GM19438 (cell line): ENCODE measurements around the gene ZBTB46.

Experiments used
- ATAC-seq: cut with Tn5 transposase; IDR thresholded peaks from one replicate; pipeline ENCODE4 v1.9.1; 2021; ENCODE audit warnings: low read depth; ENCODE audit not compliant: unreplicated experiment

Gene ZBTB46

DNA sequence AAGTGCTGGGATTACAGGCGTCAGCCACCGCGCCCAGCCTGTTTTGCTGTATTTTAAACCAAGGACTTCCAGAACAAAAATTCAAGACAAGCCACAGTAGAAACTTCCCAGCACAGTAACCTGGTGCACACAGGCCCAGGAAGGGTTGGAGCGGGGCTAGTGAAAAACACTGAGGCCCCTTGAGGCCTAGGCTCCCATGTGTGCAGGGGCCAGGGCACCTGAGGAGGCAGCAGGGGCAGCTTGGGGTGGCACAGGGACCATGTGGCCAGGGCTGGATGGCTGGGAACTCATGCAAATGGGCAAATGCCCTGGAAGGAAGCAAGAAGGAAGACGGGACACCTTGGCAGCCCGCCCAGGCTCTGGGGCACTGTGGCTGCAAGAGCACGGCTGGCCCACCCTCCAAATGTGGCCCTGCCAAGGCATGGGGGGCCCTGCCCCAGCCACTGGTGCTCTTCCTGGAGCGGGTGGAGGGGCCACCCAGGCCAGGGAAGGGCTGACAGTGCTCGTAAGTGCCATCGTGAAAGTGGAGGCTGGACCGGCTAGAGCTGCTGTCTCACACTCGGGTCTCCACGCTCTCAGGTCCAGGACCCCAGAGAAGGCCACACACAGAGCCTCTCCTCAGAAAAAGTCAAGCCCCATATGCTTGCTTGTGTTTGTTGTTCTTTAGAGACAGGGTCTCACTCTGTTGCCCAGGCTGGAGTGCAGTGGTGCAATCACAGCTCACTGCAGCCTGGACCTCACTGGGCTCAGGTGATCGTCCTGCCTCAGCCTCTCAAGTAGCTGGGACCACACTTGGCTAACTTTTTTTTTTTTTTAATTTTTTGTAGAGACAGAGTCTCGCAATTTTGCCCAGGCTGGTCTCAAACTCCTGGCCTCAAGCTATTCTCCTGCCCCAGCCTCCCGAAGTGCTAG, 81.2 kb downstream of the ZBTB46 start:
- no peak for ATAC-seq

DNA sequence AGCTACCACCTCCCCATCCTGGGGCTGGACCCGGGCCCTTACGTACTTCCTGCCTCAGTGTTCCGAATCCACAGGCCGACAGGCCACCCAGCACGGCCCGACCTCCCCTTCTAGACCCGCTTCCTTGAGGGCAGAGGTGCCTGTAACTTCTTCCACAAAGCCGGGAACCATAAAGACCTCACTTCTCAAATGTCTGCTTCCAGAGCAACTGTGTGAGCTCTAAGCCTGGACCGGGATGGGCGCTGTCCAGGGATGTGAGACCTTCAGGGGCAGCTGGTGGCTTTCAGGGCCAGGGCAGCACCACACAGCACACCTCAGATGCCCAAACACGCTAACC, 82.2 kb downstream of the ZBTB46 start:
- ATAC-seq = no peak

DNA sequence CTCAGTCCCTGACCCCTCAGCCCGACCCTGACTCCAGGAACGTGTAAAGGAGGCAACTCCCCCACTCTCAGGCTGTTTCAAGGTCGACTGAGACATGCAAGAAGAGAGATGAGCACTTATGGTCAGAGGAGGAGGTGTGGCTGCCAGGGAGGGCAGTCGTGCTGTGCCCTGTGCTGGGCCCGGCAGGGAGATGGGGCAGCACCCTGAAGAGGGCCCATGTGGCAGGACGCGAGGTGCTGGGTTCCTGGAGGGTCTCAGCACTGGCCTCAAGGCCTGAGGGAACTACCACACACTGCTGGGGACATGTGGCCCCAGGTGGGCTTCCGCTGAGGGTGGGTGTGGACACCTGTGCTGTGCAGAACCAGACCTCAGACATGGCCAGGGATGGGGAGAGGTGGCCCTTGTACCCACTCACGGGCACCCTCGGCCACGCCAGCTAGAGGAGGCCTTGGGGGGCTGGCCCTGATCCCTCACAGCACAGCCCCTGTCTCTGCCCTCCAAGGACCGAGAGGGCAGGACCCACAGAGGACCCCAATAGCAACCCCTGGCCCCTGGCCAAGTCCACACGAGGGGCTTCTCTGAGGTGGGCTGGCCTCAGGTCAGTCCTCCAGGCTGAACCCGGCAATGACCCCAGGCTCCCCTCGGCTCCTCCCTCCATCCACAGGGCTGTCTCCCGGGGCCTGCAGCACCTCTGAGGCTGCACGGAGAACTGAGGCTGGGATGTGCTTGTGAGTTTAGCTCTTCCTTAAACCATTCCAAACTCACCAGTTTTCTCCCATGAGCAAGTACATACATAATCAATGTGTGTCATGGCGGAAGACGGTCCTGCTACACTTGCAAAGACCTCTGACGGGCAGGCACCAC, 82.8 kb downstream of the ZBTB46 start:
- ATAC-seq = no peak

DNA sequence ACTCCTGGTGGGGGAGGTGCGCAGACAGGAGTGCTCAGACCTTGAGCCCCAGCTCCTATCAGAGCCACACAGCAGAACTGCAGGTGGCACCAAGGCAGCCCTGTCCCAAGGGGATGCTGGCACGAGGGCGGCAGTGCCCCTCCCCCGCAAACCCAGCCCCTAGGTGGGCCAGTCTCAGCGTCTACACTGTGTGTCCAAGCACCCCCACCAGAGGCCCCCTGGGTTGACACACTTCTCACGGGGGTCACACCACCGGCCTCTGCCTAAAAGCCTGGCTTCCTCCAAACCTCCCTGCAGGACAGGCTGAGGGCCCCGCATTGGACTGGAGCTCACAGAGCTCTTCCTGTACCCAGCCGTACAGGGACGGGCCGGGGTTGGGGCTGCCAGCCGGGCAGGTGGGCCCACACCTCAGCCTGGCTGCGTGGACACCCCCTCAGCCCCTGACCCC, 83.4 kb downstream of the ZBTB46 start:
- ATAC-seq = no peak

DNA sequence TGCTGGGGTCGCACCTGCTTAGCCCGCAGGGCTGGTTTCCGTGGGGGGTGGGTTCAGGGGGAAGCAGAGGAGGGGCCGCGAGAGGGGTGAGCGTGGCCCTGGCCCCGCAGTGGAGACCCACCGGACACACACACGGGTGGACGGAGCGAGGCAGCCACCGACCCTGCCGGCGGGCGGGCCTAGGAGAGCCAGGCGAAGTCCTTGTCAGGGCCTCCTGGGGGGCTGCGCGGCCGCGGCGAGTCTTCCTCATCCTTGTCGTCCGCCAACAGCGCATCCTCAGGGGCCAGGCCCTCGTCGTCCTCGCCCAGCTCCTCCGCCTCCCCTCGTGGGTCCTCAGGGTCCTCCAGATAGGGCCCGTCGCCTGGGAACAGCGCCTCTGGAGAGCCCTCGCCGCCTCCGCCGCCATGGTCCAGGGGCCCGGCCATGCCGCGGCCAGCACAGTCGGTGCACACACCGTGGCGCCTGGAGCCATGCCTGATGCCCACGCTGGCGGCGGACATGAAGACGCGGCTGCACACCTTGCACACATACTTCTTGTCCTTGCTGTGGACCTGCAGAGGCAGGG, 84.2 kb downstream of the ZBTB46 start:
- ATAC-seq = no peak

DNA sequence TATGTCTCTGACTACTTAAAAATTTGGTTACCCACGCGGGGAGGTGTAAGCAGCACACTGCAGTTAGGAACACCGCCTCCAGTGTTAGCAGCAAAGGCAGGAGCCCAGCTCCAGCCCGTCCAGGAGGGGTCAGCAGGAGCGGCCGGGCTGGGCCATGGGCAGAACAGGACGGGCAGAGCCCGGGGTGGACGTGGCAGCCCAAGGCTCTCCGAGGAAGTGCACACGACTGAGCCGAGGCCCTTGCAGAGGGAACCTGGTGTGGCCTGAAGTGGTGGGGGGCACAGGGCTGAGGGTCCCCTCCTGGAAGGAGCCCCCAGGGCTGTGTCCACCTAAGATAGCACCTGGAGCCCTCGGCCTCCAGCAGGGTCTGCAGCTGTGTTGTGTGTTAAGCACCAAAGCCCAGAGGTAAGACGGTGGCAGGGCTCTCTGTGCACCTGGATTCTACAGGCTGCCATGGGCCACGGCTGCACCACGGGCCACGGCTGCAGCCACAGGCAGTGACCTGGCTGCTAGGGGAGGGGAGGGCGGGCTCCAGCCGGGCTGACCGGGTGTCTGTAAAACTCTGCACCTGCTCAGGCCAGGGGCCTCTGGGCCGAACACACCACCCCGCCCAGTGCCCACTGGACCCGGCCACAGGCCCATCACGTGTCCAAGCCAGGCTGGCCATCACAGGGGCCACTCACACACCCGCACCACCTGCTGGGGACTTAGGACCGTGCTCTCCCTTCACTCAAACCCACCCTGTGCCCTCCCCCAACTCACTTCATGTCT, 84.9 kb downstream of the ZBTB46 start:
- no peak for ATAC-seq

DNA sequence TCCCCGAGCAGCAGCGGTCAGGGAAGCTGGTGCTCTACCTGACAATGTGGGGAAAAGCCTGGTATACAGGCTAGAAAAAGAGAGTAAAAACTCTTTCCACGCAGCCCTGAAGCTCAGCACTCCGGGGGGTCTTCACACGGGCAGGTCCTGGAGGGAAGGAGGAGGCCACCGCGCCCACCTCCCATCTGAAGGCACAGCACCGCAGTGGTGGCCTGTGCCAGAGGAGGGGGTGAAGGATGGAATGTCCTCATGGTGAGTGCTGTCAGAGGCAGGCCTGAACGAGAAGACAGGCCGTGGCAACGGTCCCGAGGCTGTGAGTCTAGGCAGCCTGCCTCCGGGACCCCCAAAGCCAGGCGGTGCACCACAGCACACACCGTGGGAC, 85.6 kb downstream of the ZBTB46 start:
- ATAC-seq = no peak

DNA sequence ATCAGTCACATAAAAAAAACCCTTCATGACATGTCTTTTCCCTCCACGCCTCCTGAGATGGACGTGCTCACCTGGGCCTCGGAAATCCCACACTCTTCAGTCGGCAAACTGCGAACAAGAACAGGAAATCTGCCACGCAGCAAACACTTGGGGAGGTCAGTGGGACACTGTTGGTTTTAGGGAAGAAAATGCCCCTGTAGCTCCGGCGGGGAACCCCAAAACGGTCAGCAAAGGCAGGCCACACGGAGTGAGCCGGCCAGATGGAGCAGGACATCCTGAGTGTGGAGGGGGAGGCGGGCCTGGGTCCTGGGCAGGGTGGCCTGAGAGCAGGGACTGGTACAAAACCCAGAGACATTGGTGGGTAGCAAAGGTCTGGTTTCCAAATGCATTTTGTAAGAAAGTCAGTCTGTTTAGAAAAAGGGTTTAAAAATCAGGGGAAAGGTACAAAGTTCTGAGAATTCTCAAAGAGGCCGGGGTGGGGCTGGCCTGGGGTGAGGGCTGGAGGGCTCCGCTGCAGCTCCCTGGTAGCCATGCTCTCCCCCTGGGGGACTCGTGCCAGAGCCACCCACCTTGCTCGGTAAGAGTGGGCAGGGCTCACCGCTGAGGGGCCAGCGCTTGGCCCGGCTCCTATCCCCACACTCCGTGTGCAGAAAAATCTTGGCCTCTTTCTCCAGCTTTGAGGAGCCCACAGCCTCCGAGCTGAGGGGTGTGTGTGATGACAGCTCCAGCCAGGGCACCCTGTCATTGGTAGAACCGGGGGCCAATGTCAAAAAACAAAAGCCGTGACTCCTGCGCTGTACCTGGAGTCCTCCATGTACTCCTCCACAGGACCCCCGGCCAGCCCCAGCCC, 86.3 kb downstream of the ZBTB46 start:
- no peak for ATAC-seq

DNA sequence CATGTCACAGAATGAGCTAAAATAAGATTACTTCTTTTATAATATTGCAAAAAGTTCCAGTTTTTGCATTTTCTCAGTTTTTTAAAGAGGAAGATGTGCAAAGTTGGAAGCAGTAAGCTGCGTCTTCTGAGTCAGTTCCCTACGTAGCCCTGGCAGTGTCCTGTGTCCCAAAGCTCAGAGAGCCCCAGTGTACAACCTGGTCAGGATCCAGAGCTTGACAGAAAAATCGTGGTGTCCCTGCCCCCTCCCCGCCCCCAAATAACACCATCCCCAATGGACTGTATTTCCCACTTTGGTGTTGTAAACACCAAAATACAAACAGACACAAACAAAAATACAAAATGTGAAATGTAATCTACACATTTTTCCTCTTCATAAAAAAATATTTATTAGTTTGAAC, 86.9 kb downstream of the ZBTB46 start:
- ATAC-seq = no peak

DNA sequence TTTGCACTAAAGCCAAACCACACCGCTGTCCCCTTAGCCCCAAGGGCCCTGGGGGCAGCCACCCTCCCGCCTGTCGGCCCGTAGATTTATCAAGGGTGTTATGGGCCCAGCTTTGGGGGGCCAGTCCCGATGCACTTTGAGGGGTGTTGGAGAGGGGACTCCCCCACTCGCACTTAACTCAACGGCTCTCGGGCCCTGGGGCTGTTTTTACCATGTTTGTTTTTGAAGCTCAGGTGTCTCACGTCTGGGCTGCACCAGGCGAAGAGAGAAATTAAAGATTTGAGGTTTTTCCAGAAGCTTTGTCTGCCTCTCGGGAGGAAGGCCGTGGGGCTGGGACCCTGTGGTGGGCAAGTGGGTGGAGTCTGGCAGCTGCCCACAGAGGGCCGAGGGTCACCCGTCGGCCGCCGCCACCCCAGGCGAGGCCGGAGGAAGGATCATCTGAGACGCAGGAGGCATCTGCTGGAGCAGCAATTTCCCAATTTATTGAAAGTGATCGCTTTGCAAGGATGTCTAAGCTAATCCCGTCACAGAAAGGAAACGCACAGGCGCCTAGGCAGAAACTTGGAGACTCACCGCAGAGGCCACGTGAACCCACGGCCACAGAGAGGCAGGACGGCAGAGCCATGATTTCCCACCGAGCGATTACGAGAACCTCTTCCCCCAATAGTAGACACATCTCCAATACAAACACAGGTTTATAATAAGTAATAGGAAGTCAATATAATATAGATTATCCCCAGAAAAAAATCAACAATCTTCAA, 87.7 kb downstream of the ZBTB46 start:
- ATAC-seq = no peak

DNA sequence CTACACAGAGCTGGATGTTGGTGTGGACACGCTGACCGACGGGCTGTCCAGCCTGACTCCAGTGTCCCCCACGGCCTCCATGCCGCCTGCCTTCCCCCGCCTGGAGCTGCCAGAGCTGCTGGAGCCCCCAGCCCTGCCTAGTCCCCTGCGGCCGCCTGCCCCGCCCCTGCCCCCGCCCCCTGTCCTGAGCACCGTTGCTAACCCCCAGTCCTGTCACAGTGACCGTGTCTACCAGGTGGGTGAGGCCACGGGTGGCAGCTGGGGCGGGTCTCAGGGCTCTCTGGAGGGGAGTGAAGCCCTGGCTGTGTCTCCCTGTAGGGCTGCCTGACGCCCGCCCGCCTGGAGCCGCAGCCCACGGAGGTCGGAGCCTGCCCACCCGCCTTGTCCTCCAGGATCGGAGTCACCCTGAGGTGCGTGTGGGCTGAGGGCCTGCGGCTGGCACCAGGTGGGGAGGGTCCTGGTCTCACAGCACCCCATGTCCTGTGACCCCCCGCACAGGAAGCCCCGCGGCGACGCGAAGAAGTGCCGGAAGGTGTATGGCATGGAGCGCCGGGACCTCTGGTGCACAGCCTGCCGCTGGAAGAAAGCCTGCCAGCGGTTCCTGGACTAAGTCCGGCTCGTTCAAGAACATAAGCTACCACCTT, 88.6 kb downstream of the ZBTB46 start:
- no peak for ATAC-seq

DNA sequence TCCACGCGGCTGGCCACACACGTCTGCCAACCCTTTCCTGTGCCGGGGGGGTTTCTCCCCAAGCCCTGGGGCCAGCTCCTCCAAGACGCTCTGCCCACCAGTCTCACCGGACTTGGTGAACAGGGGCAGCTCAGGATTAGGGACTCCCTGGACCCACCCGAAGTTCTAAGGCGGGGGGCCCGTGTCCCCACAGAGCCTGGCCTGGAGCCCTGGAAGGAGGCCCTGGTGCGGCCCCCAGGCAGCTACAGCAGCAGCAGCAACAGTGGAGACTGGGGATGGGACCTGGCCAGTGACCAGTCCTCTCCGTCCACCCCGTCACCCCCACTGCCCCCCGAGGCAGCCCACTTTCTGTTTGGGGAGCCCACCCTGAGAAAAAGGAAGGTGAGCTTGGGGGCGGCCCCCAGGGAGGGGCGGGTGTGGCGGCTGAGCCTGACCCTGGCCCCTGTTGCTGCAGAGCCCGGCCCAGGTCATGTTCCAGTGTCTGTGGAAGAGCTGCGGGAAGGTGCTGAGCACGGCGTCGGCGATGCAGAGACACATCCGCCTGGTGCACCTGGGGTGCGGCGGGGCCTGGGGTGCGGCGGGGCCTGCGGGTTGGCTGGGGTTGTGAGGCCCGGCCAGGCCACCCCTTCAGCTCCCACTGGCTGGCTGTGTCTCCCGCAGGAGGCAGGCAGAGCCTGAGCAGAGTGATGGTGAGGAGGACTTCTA, 89.2 kb downstream of the ZBTB46 start:
- ATAC-seq = no peak

DNA sequence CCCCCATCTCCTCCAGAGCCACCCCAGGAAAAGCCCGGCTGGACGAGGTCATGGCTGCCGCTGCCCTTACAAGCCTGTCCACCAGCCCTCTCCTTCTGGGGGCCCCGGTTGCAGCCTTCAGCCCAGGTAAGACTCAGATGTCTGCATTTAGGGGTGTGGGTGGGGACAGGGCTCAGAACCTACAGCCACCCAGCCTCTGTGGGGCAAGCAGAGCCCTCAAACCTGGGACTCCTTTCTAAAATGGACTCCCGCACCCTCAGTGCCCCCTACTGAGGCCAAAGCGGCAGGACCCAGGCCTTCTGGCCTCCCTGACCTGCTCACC, 89.7 kb downstream of the ZBTB46 start:
- no peak for ATAC-seq

DNA sequence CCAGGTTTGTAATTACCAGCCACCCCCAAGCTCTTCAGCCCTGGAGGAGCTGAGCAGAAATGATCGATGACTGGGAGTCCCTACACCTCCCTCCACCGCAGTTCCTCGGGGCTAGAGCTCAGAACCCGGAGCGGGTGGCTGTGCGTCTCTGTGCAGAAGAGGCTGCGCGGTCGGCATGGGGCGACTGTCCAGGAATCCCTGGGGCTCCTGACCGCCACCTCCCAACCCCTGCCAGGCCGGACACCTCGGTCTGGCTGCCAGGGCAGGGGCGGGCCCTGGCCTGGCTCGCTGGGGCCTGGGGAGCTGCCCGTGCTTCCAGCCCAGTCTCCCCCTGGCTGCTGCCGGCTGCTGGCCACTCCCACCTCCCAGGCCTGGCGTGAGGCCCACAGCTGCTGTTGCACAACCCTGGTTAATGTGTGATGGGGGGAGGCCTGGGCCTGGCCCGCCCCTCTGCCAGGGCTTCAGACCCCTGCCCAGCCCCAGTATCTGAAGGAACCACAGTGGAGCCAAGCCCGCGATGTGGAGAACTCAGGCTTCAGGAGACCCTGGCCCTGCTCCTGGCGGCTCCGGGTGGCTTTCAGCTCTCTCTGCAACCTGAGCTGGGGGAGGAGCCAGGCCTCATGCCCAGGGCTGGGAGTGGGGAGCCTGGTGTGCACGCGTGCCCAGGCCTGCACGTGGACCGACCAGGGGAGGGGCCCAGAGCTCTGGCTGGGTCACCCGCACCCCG, 90.3 kb downstream of the ZBTB46 start:
- no peak for ATAC-seq

DNA sequence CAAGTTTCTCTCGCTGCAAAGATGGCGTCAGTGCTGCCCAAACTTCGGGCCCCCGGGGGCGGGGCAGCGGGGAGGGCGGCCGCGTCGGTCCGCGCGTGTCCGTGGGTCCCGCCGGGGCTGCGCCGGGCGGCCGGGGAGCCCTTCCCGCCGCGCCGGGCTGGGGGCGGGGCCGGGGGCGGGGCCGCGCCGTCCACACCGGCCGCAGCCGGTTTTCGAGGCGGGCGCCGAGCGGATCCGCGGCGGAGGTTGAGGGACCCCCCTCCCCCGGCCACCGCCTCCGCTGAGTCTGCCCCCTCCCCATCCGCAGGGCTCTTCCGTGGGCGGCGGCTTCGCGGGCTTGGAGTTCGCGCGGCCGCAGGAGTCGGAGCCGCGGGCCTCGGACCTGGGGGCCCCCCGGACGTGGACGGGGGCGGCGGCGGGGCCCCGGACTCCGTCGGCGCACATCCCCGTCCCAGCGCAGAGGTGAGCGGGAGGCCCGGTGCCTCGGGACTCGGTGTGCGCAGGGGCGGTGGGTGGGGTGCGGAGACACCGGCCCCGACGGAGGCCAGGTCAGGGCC, 90.9 kb downstream of the ZBTB46 start:
- no peak for ATAC-seq

DNA sequence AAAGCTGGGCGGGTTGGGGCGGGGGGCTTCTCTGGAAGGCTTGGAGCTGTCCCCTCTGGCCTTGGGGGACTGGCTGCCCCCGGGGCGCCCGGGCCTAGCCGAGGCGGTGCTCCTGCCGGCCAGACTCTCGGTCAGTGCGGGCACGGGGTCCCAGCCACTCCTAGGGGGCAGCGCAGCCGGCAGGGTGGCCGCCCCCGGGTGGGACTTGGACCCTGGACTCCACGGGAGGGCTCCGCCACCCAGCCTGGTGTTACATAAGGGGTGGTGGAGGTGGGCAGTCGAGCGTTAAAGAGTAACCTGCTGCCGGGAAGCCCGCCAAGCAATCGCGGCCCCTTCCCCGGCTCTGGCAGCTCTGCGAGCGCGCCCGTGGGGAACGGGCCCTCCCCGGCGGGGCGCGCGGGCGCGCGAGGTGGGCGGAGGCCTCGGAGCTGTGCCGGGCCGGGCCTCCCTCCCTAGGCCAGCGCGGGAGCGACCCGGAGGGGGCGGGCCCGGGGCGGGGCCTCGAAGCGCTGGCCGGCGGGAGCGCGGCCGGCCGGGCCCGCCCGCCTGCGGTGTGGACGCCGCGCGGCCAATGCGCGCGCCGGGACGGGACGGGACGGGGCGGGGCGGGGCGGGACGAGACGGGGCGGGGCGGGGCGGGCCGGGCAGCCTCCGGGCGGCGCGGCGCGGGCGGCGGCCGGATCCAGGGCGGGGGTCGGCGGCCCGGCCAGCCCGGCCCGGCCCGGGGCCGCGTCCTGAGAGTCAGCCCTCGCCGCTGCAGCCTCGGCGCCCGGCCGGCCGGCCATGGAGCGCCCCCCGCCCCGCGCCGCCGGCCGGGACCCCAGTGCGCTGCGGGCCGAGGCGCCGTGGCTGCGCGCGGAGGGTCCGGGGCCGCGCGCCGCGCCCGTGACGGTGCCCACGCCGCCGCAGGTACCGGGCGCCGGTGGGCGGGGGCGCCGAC, 91.7 kb downstream of the ZBTB46 start, which contains the start of gene SLC2A4RG:
SLC2A4RG (plus strand) TSS at position 647 of the 940 bp plus-strand sequence; CDS start at position 784, 137 bp downstream.
- no peak for ATAC-seq
